B cell (primary cell): ENCODE measurements around the gene EIF2D. TPM values are rescaled to one million over a fixed set of nuclear protein-coding genes. Genes with fewer than 3 reads are reported as not detected.
A peak's percentile ranks its signal among the peaks of the same experiment; 100 is the strongest.

ENCODE experiments used
- ATAC-seq: fragments of 200-7000 bp; cut with Tn5 transposase; one replicate; pipeline ENCODE4 v1.10.0; 2021; ENCODE audit warnings: low read depth, mild to moderate bottlenecking, moderate number of reproducible peaks, moderate library complexity
- CTCF ChIA-PET: fragments of 350-600 bp; sonication (Branson Sonifier 250); formaldehyde crosslinking; loops from one replicate; lab custom pipeline; 2021; ENCODE audit warnings: antibody characterized with exemption, inconsistent platforms; lab: Charles Lee
- POLR2A ChIA-PET: fragments of 350-600 bp; sonication (Branson Sonifier 250); formaldehyde crosslinking; loops from one replicate; lab custom pipeline; 2021; ENCODE audit warnings: antibody characterized with exemption; lab: Charles Lee
- DNase-seq: peaks from one replicate; pipeline ENCODE4 v3.0.0; 2013
- H2AFZ ChIP-seq: 2 replicates; pipeline ENCODE4 v1.6.1; 2012; ENCODE audit warnings: mild to moderate bottlenecking, low read depth, low read length; ENCODE audit not compliant: insufficient read depth, poor library complexity, severe bottlenecking
- H3K27ac ChIP-seq, 2 donors: 1 replicate in 1 of 2; 2 replicates in 1 of 2; pipeline ENCODE4 v1.5.1; 2012 to 2013; ENCODE audit warnings: low read length in 2 of 2, mild to moderate bottlenecking in 2 of 2, moderate library complexity in 1 of 2
- H3K27me3 ChIP-seq, 4 experiments: fragments of 200-600 bp in 1 of 4; sonication (generic) in 1 of 4; replicated peaks in 1 of 4; 1 replicate in 2 of 4; 2 replicates in 2 of 4; pipeline versions ENCODE4 v1.6.1 to v1.7.0; 2013 to 2016; ENCODE audit warnings: low read length in 3 of 4, mild to moderate bottlenecking in 2 of 4, mixed read lengths in 1 of 4, moderate library complexity in 1 of 4; ENCODE audit not compliant: insufficient read depth in 4 of 4, control insufficient read depth in 3 of 4; ENCODE audit errors: control extremely low read depth in 1 of 4
- H3K36me3 ChIP-seq, 2 experiments: replicated peaks in 1 of 2; 1 replicate in 1 of 2; 2 replicates in 1 of 2; pipeline versions ENCODE4 v1.6.1 to v1.7.1; 2013; ENCODE audit warnings: low read length in 1 of 2; ENCODE audit not compliant: insufficient read depth in 2 of 2, control insufficient read depth in 1 of 2; ENCODE audit errors: control extremely low read depth in 1 of 2, extremely low read depth in 1 of 2
- H3K4me1 ChIP-seq, 2 donors: fragments of 200-600 bp in 1 of 2; sonication (generic) in 1 of 2; 1 replicate in 1 of 2; 2 replicates in 1 of 2; pipeline versions ENCODE4 v1.5.1 to v1.6.1; 2013 to 2017; ENCODE audit warnings: low read length in 2 of 2; ENCODE audit not compliant: control insufficient read depth in 2 of 2, insufficient read depth in 2 of 2
- H3K4me2 ChIP-seq: replicated peaks from 2 replicates; pipeline ENCODE3; 2012; ENCODE audit warnings: mild to moderate bottlenecking, low read depth, low read length; ENCODE audit not compliant: poor library complexity, severe bottlenecking
- H3K4me3 ChIP-seq, 5 experiments: fragments of 200-600 bp in 1 of 5; sonication (generic) in 1 of 5; 1 replicate in 3 of 5; 2 replicates in 2 of 5; pipeline versions ENCODE4 v1.5.1 to v1.7.0; 2011 to 2016; ENCODE audit warnings: low read length in 4 of 5, mild to moderate bottlenecking in 4 of 5, low read depth in 2 of 5, control low read depth in 1 of 5, moderate library complexity in 1 of 5; ENCODE audit not compliant: insufficient read depth in 1 of 5; ENCODE audit errors: control extremely low read depth in 1 of 5, extremely low read depth in 1 of 5
- H3K79me2 ChIP-seq: fragments of 200-600 bp; sonication (generic); one replicate; pipeline ENCODE4 v1.6.0; 2016; ENCODE audit warnings: low read length; ENCODE audit not compliant: control insufficient read depth, insufficient read depth
- H3K9ac ChIP-seq: fragments of 200-600 bp; sonication (generic); 2 replicates; pipeline ENCODE4 v1.6.1; 2017; ENCODE audit warnings: mild to moderate bottlenecking, low read length, moderate library complexity
- H3K9me3 ChIP-seq, 3 donors: one replicate each; pipeline versions ENCODE4 v1.6.1 to v1.7.1; 2013; ENCODE audit warnings: low read length in 2 of 3; ENCODE audit not compliant: control insufficient read depth in 2 of 3, insufficient read depth in 1 of 3; ENCODE audit errors: control extremely low read depth in 1 of 3
- H4K20me1 ChIP-seq: 2 replicates; pipeline ENCODE4 v1.6.0; 2012; ENCODE audit warnings: mild to moderate bottlenecking, low read length; ENCODE audit not compliant: insufficient read depth, control insufficient read depth, poor library complexity, severe bottlenecking
- H3K27ac Mint-ChIP-seq: one replicate; pipeline ENCODE4 v1.8.0; 2021; ENCODE audit warnings: mixed read lengths
- H3K27me3 Mint-ChIP-seq: one replicate; pipeline ENCODE4 v1.8.0; 2021; ENCODE audit warnings: mixed read lengths
- H3K4me1 Mint-ChIP-seq: one replicate; pipeline ENCODE4 v1.8.0; 2021; ENCODE audit warnings: mixed read lengths
- H3K4me3 Mint-ChIP-seq: one replicate; pipeline ENCODE4 v1.8.0; 2021; ENCODE audit warnings: mixed read lengths
- H3K9me3 Mint-ChIP-seq: one replicate; pipeline ENCODE4 v1.8.0; 2022; ENCODE audit warnings: mixed read lengths; ENCODE audit not compliant: insufficient read depth
- CTCF ChIP-seq: fragments of 200-600 bp; IDR thresholded peaks from one replicate; pipeline ENCODE4 v1.8.0; 2022; ENCODE audit warnings: antibody characterized with exemption, mild to moderate bottlenecking
- EZH2 ChIP-seq: IDR thresholded peaks from 2 replicates; pipeline ENCODE4 v1.6.1; 2012; ENCODE audit warnings: borderline replicate concordance, low read depth, mild to moderate bottlenecking, moderate library complexity, low read length; ENCODE audit not compliant: insufficient read depth, poor library complexity, severe bottlenecking
- WGBS: methylation state at CpG from one replicate; pipeline ENCODE4 v1.1.5; 2013; ENCODE audit warnings: missing lambda C conversion rate; ENCODE audit not compliant: insufficient coverage; 5-methylcytosine and 5-hydroxymethylcytosine counted together
- intact Hi-C: fragments of 100-400 bp; cut with micrococcal nuclease; formaldehyde crosslinking; loops from one replicate; pipeline ENCODE4 v1.10.0; 2022
- polyA plus RNA-seq: library from polyadenylated mRNA; depleted of rRNA; stranded (reverse); fragments of >200 nt; gene quantifications from 2 replicates; pipeline ENCODE4 v1.2.3, GENCODE V29; 2012
- total RNA-seq, 2 donors: library from RNA; stranded (reverse); fragments of 120-200 nt in 1 of 2; gene quantifications; 1 replicate in 1 of 2; 2 replicates in 1 of 2; pipeline versions ENCODE4 v1.2.3 to v1.2.4, GENCODE V29; 2013 to 2022

Gene EIF2D
- total and polyA plus RNA-seq, 2 donors (not counting 1 experiment from before 2014, with no cell fraction given): 62.2 to 64.9 TPM

GRCh38 chr1:206545351-206545750 is 66.9 kb downstream of the EIF2D start:
- H3K9ac ChIP-seq: no peak overlapping the region
- intact Hi-C loops: loop anchor here (1.0 to 2.0 kb wide), 3 partner anchors 10 to 55 kb away; no protein-coding TSS in a partner anchor
- WGBS: no CpG with 5 or more reads among the region's 1 CpG
- H3K36me3 ChIP-seq: no peaks in the 10 kb centered on the region
- no peak overlapping the region for H3K4me3 ChIP-seq
- Mint-ChIP-seq H3K9me3 (no peaks in the 10 kb centered on the region), H3K27ac (no peak overlapping the region), H3K4me3 (no peak overlapping the region), H3K4me1 (peaks cover 7% of the 10 kb centered on the region), H3K27me3 (no peaks in the 10 kb centered on the region)
- no peak overlapping the region for H3K4me2 ChIP-seq
- DNase-seq: no peak
- TF ChIP-seq EZH2 (no peak), CTCF (no peak)
- no peaks in the 10 kb centered on the region for H4K20me1 ChIP-seq
- POLR2A ChIA-PET: interaction anchor here (0.6 to 2.1 kb wide), 7 partner anchors 11 to 468 kb away, joined by 3 to 18 read pairs (median 3); no protein-coding TSS in a partner anchor
- peaks cover 7% of the 10 kb centered on the region for H3K79me2 ChIP-seq
- no peaks in the 10 kb centered on the region for H3K9me3 ChIP-seq
- H3K27me3 ChIP-seq: no peaks in the 10 kb centered on the region
- peak; percentile 22 for ATAC-seq
- no peak overlapping the region for H2AFZ ChIP-seq
- no peak overlapping the region for H3K27ac ChIP-seq
- H3K4me1 ChIP-seq: peaks cover 0 to 6% of the 10 kb centered on the region in 2 donors
- CTCF ChIA-PET: interaction anchor here (0.6 to 29.7 kb wide), 44 partner anchors 10 to 1260 kb away, joined by 3 to 1018 read pairs (median 6); partner anchors contain the start of genes DYRK3, EIF2D, IKBKE and RASSF5

- Mint-ChIP-seq H3K27me3 (no peaks in the 10 kb centered on the region), H3K27ac (no peak overlapping the region), H3K4me3 (no peak overlapping the region), H3K4me1 (peaks cover 7% of the 10 kb centered on the region), H3K9me3 (no peaks in the 10 kb centered on the region)
- H3K9me3 ChIP-seq: no peaks in the 10 kb centered on the region
- H3K4me3 ChIP-seq: no peak overlapping the region
- H3K79me2 ChIP-seq: peaks cover 7% of the 10 kb centered on the region
- no peak overlapping the region for H3K9ac ChIP-seq
- H2AFZ ChIP-seq: peak overlapping the region; percentile 14
- POLR2A ChIA-PET: interaction anchor here (0.6 to 2.1 kb wide), 5 partner anchors 13 to 468 kb away, joined by 3 to 18 read pairs (median 5); no protein-coding TSS in a partner anchor
- no peak overlapping the region for H3K27ac ChIP-seq
- peak overlapping the region; percentile 21 for H3K4me2 ChIP-seq
- intact Hi-C loops: loop anchor here (1.0 to 2.0 kb wide), 3 partner anchors 11 to 54 kb away; no protein-coding TSS in a partner anchor
- H3K27me3 ChIP-seq: no peaks in the 10 kb centered on the region
- H3K4me1 ChIP-seq: peaks cover 0 to 6% of the 10 kb centered on the region in 2 donors
- H3K36me3 ChIP-seq: no peaks in the 10 kb centered on the region
- DNase-seq (peak; percentile 84), ATAC-seq (peak; percentile 95)
- CTCF ChIA-PET: interaction anchor here (0.6 to 29.7 kb wide), 42 partner anchors 9 to 1259 kb away, joined by 3 to 1018 read pairs (median 6); partner anchors contain the start of genes DYRK3, EIF2D, IKBKE and RASSF5
- peak; percentile 92 for TF ChIP-seq CTCF
- no peak for TF ChIP-seq EZH2
- 26% methylated on average over 5 of the region's 9 CpGs for WGBS
- H4K20me1 ChIP-seq: no peaks in the 10 kb centered on the region
Measured at GRCh38 chr1:206544562-206545257, 67.6 kb downstream of the EIF2D start.
